H1 (cell line): Measurements from ENCODE around the gene VWA5B2. TPM values are rescaled to one million over a fixed set of nuclear protein-coding genes. Genes with fewer than 3 reads are reported as not detected.

ENCODE experiments used
- CTCF ChIA-PET: fragments of 300-600 bp; sonication (Branson Sonifier 250); formaldehyde crosslinking; loops from one replicate; lab custom pipeline; 2021; ENCODE audit not compliant: partially characterized antibody; lab: Charles Lee
- POLR2A ChIA-PET: fragments of 300-600 bp; sonication (Branson Sonifier 250); formaldehyde crosslinking; loops from one replicate; lab custom pipeline; 2021; ENCODE audit warnings: inconsistent platforms; ENCODE audit not compliant: partially characterized antibody; lab: Charles Lee
- DNase-seq, 2 experiments: peaks; one replicate each; pipeline versions ENCODE4 v3.0.0 to v3.0.0-alpha.2; 2010 to 2022; ENCODE audit warnings: low spot score in 2 of 2, low read depth in 1 of 2, mixed read lengths in 1 of 2
- FAIRE-seq: peaks from 2 replicates; lab custom pipeline; 2011; peaks lifted over from hg19 to GRCh38; lab: Jason Lieb, UNC
- H2AFZ ChIP-seq: 2 replicates; pipeline ENCODE4 v1.8.1; 2012; ENCODE audit warnings: low read length, inconsistent platforms
- H2AK5ac ChIP-seq: 2 replicates; pipeline ENCODE4 v1.6.1; 2013; ENCODE audit warnings: low read depth, low read length
- H2BK120ac ChIP-seq: replicated peaks from 2 replicates; pipeline ENCODE3; 2013; ENCODE audit warnings: low read depth, low read length, inconsistent platforms
- H2BK12ac ChIP-seq: 2 replicates; pipeline ENCODE4 v1.6.1; 2013; ENCODE audit warnings: low read depth, low read length
- H2BK15ac ChIP-seq: 2 replicates; pipeline ENCODE4 v1.6.1; 2013; ENCODE audit warnings: low read length
- H2BK20ac ChIP-seq: 2 replicates; pipeline ENCODE4 v1.6.1; 2013; ENCODE audit warnings: low read length
- H2BK5ac ChIP-seq: 2 replicates; pipeline ENCODE4 v1.6.1; 2013; ENCODE audit warnings: low read depth, low read length
- H3K14ac ChIP-seq: 2 replicates; pipeline ENCODE4 v1.6.1; 2013; ENCODE audit warnings: inconsistent platforms; ENCODE audit not compliant: insufficient read length
- H3K18ac ChIP-seq: 2 replicates; pipeline ENCODE4 v1.6.1; 2013; ENCODE audit warnings: low read length; ENCODE audit errors: extremely low read depth
- H3K23ac ChIP-seq: 2 replicates; pipeline ENCODE4 v1.6.1; 2013; ENCODE audit warnings: inconsistent platforms; ENCODE audit not compliant: insufficient read length
- H3K23me2 ChIP-seq: 2 replicates; pipeline ENCODE4 v1.6.1; 2013; ENCODE audit warnings: low read depth, low read length
- H3K27ac ChIP-seq: 2 replicates; pipeline ENCODE4 v1.6.1; 2011; ENCODE audit warnings: low read depth, low read length, inconsistent platforms
- H3K27me3 ChIP-seq, 4 experiments: replicated peaks in 1 of 4; 1 replicate in 1 of 4; 2 replicates in 3 of 4; pipeline versions ENCODE4 v1.6.1 to v1.8.1; 2011 to 2013; ENCODE audit warnings: low read length in 3 of 4, mild to moderate bottlenecking in 3 of 4, inconsistent platforms in 2 of 4, mixed read lengths in 2 of 4, moderate library complexity in 1 of 4; ENCODE audit not compliant: control insufficient read depth in 3 of 4, insufficient read depth in 3 of 4; ENCODE audit errors: extremely low read depth in 1 of 4
- H3K36me3 ChIP-seq, 4 experiments: 2 replicates each; pipeline versions ENCODE4 v1.6.1 to v1.8.1; 2011 to 2013; ENCODE audit warnings: mild to moderate bottlenecking in 4 of 4, low read length in 3 of 4, moderate library complexity in 2 of 4, control low read depth in 1 of 4, inconsistent platforms in 1 of 4; ENCODE audit not compliant: insufficient read depth in 4 of 4, control insufficient read depth in 2 of 4
- H3K4ac ChIP-seq: replicated peaks from 2 replicates; pipeline ENCODE3; 2013; ENCODE audit warnings: low read length, low read depth, mixed read lengths, inconsistent platforms; ENCODE audit not compliant: insufficient read length
- H3K4me1 ChIP-seq, 4 experiments: replicated peaks in 1 of 4; 1 replicate in 1 of 4; 2 replicates in 3 of 4; pipeline versions ENCODE4 v1.6.1 to v1.8.1; 2011 to 2013; ENCODE audit warnings: low read length in 3 of 4, inconsistent platforms in 2 of 4, mixed read lengths in 1 of 4; ENCODE audit not compliant: insufficient read depth in 4 of 4, control insufficient read depth in 3 of 4
- H3K4me2 ChIP-seq, 2 experiments: 2 replicates each; pipeline versions ENCODE4 v1.6.1 to v1.8.1; 2011 to 2013; ENCODE audit warnings: low read depth in 2 of 2, low read length in 2 of 2, control low read depth in 1 of 2, inconsistent platforms in 1 of 2, mild to moderate bottlenecking in 1 of 2; ENCODE audit not compliant: insufficient read depth in 1 of 2
- H3K4me3 ChIP-seq, 4 experiments: fragments of 200-600, 300-600 bp in 1 of 4; sonication (generic), shearing (Covaris generic), sonication (Bioruptor Twin) in 1 of 4; 2 replicates each; pipeline versions ENCODE4 v1.5.1 to v1.8.1; 2011 to 2016; ENCODE audit warnings: low read length in 4 of 4, low read depth in 3 of 4, control low read depth in 2 of 4, inconsistent platforms in 2 of 4, mild to moderate bottlenecking in 2 of 4, mixed read lengths in 1 of 4, moderate library complexity in 1 of 4; ENCODE audit not compliant: insufficient read depth in 2 of 4; ENCODE audit errors: extremely low read depth in 1 of 4
- H3K56ac ChIP-seq: replicated peaks from 2 replicates; pipeline ENCODE3; 2013; ENCODE audit warnings: low read depth, mild to moderate bottlenecking, mixed read lengths, low read length, inconsistent platforms; ENCODE audit not compliant: insufficient read length
- H3K79me1 ChIP-seq: 2 replicates; pipeline ENCODE4 v1.6.1; 2013; ENCODE audit warnings: low read depth, low read length, control low read depth
- H3K79me2 ChIP-seq, 2 experiments: 2 replicates each; pipeline versions ENCODE4 v1.6.1 to v1.8.1; 2012 to 2013; ENCODE audit warnings: low read length in 2 of 2, mild to moderate bottlenecking in 2 of 2, inconsistent platforms in 1 of 2; ENCODE audit not compliant: insufficient read depth in 2 of 2, control insufficient read depth in 1 of 2
- H3K9ac ChIP-seq, 4 experiments: replicated peaks in 1 of 4; 1 replicate in 1 of 4; 2 replicates in 3 of 4; pipeline versions ENCODE4 v1.6.1 to v1.8.1; 2011 to 2013; ENCODE audit warnings: low read depth in 3 of 4, low read length in 3 of 4, control low read depth in 2 of 4, mild to moderate bottlenecking in 2 of 4, moderate library complexity in 2 of 4, inconsistent platforms in 1 of 4; ENCODE audit errors: extremely low read depth in 1 of 4
- H3K9me3 ChIP-seq, 2 experiments: 2 replicates each; pipeline versions ENCODE4 v1.6.1 to v1.8.1; 2012 to 2013; ENCODE audit warnings: mild to moderate bottlenecking in 2 of 2, moderate library complexity in 2 of 2, control low read depth in 1 of 2, inconsistent platforms in 1 of 2, low read depth in 1 of 2, low read length in 1 of 2, mixed read lengths in 1 of 2; ENCODE audit not compliant: insufficient read depth in 2 of 2
- H4K20me1 ChIP-seq, 2 experiments: replicated peaks in 1 of 2; 2 replicates each; pipeline versions ENCODE3 to v1.8.1; 2011 to 2013; ENCODE audit warnings: inconsistent platforms in 2 of 2, low read length in 2 of 2, mild to moderate bottlenecking in 1 of 2; ENCODE audit not compliant: insufficient read depth in 2 of 2, control insufficient read depth in 1 of 2
- H4K5ac ChIP-seq: 2 replicates; pipeline ENCODE4 v1.6.1; 2013; ENCODE audit warnings: low read length, low read depth, mixed read lengths, inconsistent platforms; ENCODE audit not compliant: insufficient read length
- H4K8ac ChIP-seq: 2 replicates; pipeline ENCODE4 v1.8.0; 2013; ENCODE audit warnings: mild to moderate bottlenecking, moderate library complexity, low read length, inconsistent platforms; ENCODE audit not compliant: insufficient read depth; ENCODE audit errors: extremely low read depth
- H4K91ac ChIP-seq: replicated peaks from 2 replicates; pipeline ENCODE3; 2013; ENCODE audit warnings: low read length, mixed read lengths, inconsistent platforms; ENCODE audit not compliant: insufficient read length
- CEBPB ChIP-seq: IDR thresholded peaks from 2 replicates; pipeline ENCODE4 v1.6.1; 2012; ENCODE audit warnings: low read depth, low read length
- FOSL1 ChIP-seq: IDR thresholded peaks from 2 replicates; pipeline ENCODE4 v1.6.1; 2011; ENCODE audit warnings: mild to moderate bottlenecking, low read depth, low read length, moderate library complexity; ENCODE audit not compliant: insufficient read depth
- GTF2F1 ChIP-seq: IDR thresholded peaks from 2 replicates; pipeline ENCODE4 v1.6.1; 2012; ENCODE audit warnings: low read depth, low read length, improper control_type of control experiment, borderline replicate concordance
- KDM4A ChIP-seq: IDR thresholded peaks from one replicate; pipeline ENCODE4 v1.7.1; 2012; ENCODE audit warnings: low read depth, mild to moderate bottlenecking, moderate library complexity, low read length, inconsistent platforms; ENCODE audit not compliant: severe bottlenecking
- SIRT6 ChIP-seq: IDR thresholded peaks from one replicate; pipeline ENCODE4 v1.7.1; 2012; ENCODE audit warnings: low read length, inconsistent platforms
- TAF1 ChIP-seq: IDR thresholded peaks from 2 replicates; pipeline ENCODE4 v1.6.1; 2011; ENCODE audit warnings: mild to moderate bottlenecking, low read depth, low read length
- WGBS, 2 experiments: shearing (Covaris generic) in 1 of 2; methylation state at CpG; one replicate each; pipeline versions ENCODE4 v1.1.6 to v1.1.7; 2013 to 2015; ENCODE audit warnings: low lambda C conversion rate in 2 of 2, mixed read lengths in 2 of 2, inconsistent platforms in 1 of 2, low coverage in 1 of 2, missing lambda C conversion rate in 1 of 2; ENCODE audit not compliant: insufficient replicate concordance in 2 of 2, insufficient coverage in 1 of 2, insufficient read length in 1 of 2; ENCODE audit errors: extremely low coverage in 1 of 2, missing lambda C conversion rate in 1 of 2; 5-methylcytosine and 5-hydroxymethylcytosine counted together
- polyA plus RNA-seq, 7 experiments: library from polyadenylated mRNA; depleted of rRNA in 3 of 7; stranded (reverse) in 5 of 7; unstranded in 2 of 7; fragments of >200 nt in 5 of 7; fragments of 200-250 nt in 2 of 7; gene quantifications; 1 replicate in 5 of 7; 2 replicates in 1 of 7; 4 replicates in 1 of 7; pipeline versions ENCODE4 v1.2.1 to v1.2.3, GENCODE V29; 2011 to 2013; ENCODE audit warnings: missing spikeins in 2 of 7, mixed read lengths in 2 of 7
- total RNA-seq: library from RNA; stranded (reverse); fragmentation: NEBNext Ultra II Directional; extraction: Animal tissue kit (Norgen Biotek cat#: 25700); gene quantifications from 2 replicates; pipeline ENCODE4 v1.2.1, GENCODE V29; 2021
- TF ChIP-seq, protein P1 (sequence below): IDR thresholded peaks from 2 replicates; pipeline ENCODE4 v1.6.1; 2012; ENCODE audit warnings: inconsistent platforms

VWA5B2 gene
- total and polyA plus RNA-seq, 2 of the 8 experiments (the other 6 are each of a cell fraction or from before 2014, with no cell fraction given): 0.53 to 0.56 TPM

DNA sequence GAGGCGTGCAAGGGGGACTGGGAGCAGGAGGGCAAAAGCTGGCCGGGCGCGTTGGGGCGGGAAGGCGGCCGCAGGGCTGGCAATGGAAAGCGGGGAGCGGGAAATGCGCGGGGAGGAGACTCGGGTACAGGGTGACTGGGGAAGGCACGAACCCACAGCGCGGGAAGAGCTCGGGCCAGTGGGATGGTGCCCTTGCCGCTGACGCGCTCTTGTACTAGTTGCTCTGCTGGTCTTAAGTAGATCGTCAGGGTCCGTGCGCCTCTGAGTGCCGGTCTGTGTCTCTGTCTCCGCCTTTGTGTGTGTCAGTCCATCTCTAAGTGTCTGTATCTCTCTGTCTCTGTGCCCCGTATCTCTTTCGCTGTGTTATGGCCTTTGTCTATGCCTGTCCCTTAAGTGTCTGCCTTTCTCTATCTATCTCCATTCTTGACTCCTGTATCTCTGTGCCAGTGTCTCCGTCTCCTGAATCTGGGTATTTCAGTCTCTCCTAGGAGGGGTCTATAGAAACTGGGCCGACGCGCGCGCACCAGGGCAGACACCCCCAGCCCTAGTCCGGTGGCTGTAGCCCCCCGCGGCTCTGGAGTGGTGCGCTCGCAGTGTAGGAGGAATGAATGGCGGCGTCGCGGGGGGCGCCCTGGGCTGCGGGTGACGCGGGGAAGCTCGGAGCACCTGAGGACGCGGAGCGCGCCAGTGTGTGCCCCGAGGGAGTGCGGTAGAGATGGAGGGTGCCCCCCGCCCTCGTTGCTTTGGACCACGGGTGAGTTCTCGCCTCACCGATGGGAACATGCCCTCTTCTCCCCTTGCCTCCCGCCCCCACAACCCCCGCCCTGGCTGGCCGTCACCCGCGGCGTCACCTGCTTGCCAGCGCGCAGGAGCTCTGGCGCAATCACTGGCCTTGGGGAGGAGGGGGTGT lies 32.7 kb downstream of the VWA5B2 start:
- peak overlapping the region; percentile 66 for H4K91ac ChIP-seq
- peaks cover 7 to 50% (median 38%) of the 10 kb centered on the region in 4 experiments for H3K27me3 ChIP-seq
- CTCF ChIA-PET: interaction anchor here (1.0 to 14.0 kb wide), 9 partner anchors 12 to 39 kb away, joined by 3 to 136 read pairs (median 7); partner anchors contain the start of genes EEF1AKMT4 and VWA5B2
- TF ChIP-seq TAF1 (no peak), GTF2F1 (no peak), SIRT6 (no peak), CEBPB (peak; percentile 81), FOSL1 (no peak), KDM4A (peak; percentile 85)
- TF ChIP-seq, protein P1, sequence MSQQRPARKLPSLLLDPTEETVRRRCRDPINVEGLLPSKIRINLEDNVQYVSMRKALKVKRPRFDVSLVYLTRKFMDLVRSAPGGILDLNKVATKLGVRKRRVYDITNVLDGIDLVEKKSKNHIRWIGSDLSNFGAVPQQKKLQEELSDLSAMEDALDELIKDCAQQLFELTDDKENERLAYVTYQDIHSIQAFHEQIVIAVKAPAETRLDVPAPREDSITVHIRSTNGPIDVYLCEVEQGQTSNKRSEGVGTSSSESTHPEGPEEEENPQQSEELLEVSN: peak; percentile 76

More for the DNA sequence above, 32.7 kb downstream of the VWA5B2 start:
- DNase-seq (peak in 1 of 2 experiments; percentile 58), FAIRE-seq (no peak)
- Histone ChIP-seq H2AK5ac (no peak overlapping the region), H3K14ac (no peak overlapping the region), H2AFZ (peak overlapping the region; percentile 95), H2BK15ac (0 out of 2 replicates have a peak overlapping the region, but pooled peaks have one; percentile 72), H3K27ac (no peak overlapping the region), H3K4me2 (peak overlapping the region; percentile 89 to 100), H3K79me2 (no peaks in the 10 kb centered on the region), H3K18ac (peak overlapping the region; percentile 60), H3K23me2 (peaks cover 22% of the 10 kb centered on the region), H3K4me1 (peaks cover 0 to 17% (median 8%) of the 10 kb centered on the region in 4 experiments; a peak in 4 of 7 replicates), H3K36me3 (no peaks in the 10 kb centered on the region), H4K8ac (0 out of 2 replicates have a peak overlapping the region, but pooled peaks have one; percentile 0), H3K56ac (no peak overlapping the region), H2BK12ac (peak overlapping the region; percentile 39; the same call in 1 of the 2 replicates), H2BK20ac (no peak overlapping the region), H3K4me3 (peak overlapping the region; percentile 36 to 84 (median 74)), H3K9me3 (no peaks in the 10 kb centered on the region), H4K5ac (no peak overlapping the region), H3K4ac (no peak overlapping the region), H2BK120ac (no peak overlapping the region), H3K23ac (no peak overlapping the region), H2BK5ac (peak overlapping the region; percentile 52; the same call in 1 of the 2 replicates), H3K79me1 (no peaks in the 10 kb centered on the region), H3K9ac (peak overlapping the region in 3 of 4 experiments; percentile 37 to 55 (median 45); a peak in 4 of 7 replicates), H4K20me1 (peaks cover 13 to 19% of the 10 kb centered on the region in 2 experiments)
- POLR2A ChIA-PET: interaction anchor here (0.7 to 3.1 kb wide), 6 partner anchors 12 to 75 kb away, joined by 3 to 9 read pairs (median 4); partner anchors contain the start of genes EEF1AKMT4 and FAM131A
- WGBS, 2 experiments: 2% methylated on average over 62 of the region's 66 CpGs; no CpG with 5 or more reads in 1 of the 2 experiments
